BLaER1 (cell line): Measurements from ENCODE around the gene MROH9.
"Not testable (repeated sequence)": the region's sequence is repeated elsewhere in the genome, so short reads cannot be mapped to it uniquely, and the experiment has no call there.

Source experiments
- H3K27ac ChIP-seq: shearing (Covaris generic); formaldehyde crosslinking; 2 replicates; pipeline ENCODE4 v1.8.1; 2022
- H3K27me3 ChIP-seq: shearing (Covaris generic); formaldehyde crosslinking; 2 replicates; pipeline ENCODE4 v1.8.1; 2022
- H3K36me3 ChIP-seq: shearing (Covaris generic); formaldehyde crosslinking; 2 replicates; pipeline ENCODE4 v1.8.1; 2022
- H3K4me1 ChIP-seq: shearing (Covaris generic); formaldehyde crosslinking; 2 replicates; pipeline ENCODE4 v1.8.1; 2022
- H3K4me2 ChIP-seq: shearing (Covaris generic); formaldehyde crosslinking; 2 replicates; pipeline ENCODE4 v1.8.1; 2022
- H3K4me3 ChIP-seq: shearing (Covaris generic); formaldehyde crosslinking; 2 replicates; pipeline ENCODE4 v1.8.1; 2022
- H3K9ac ChIP-seq: shearing (Covaris generic); formaldehyde crosslinking; 2 replicates; pipeline ENCODE4 v1.8.1; 2022
- H3K9me3 ChIP-seq: shearing (Covaris generic); formaldehyde crosslinking; 2 replicates; pipeline ENCODE4 v1.8.1; 2022
- H4K20me1 ChIP-seq: shearing (Covaris generic); formaldehyde crosslinking; 2 replicates; pipeline ENCODE4 v1.8.1; 2022
- Cebpa-rat ChIP-seq: shearing (Covaris generic); IDR thresholded peaks from 2 replicates; pipeline ENCODE4 v1.8.1; 2022

MROH9 gene

GRCh38 chr1:170927955-170928840 lies 7.1 kb upstream of the MROH9 start:
- Histone ChIP-seq H3K4me3 (no peak overlapping the region), H3K36me3 (no peaks in the 10 kb centered on the region), H3K27ac (no peak overlapping the region), H3K27me3 (no peaks in the 10 kb centered on the region), H3K4me2 (no peak overlapping the region), H4K20me1 (no peaks in the 10 kb centered on the region), H3K9me3 (no peaks in the 10 kb centered on the region), H3K9ac (no peak overlapping the region), H3K4me1 (no peaks in the 10 kb centered on the region)
- no peak for TF ChIP-seq Cebpa-rat

DNA sequence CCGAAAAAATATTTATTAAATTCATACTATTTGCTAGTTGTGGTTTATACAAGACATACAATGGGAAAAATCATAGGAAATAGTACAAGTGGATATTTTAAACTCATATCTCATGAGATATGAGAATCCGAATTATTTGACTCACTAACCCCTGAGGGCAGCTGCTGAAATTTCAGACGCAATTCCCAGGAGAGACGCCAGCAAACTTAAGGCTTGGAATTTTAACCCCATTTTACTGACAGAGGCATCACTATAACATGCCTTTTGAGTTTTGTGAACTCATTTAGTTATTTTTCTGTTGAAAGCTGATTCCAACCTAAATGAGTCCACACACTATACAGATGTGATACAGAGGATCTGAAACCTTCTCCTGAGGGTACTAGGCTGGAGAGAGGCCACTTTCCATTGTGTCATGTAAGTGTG lies 5.9 kb upstream of the MROH9 start:
- Histone ChIP-seq H3K9ac (no peak overlapping the region), H3K9me3 (no peaks in the 10 kb centered on the region), H3K27me3 (no peaks in the 10 kb centered on the region), H3K4me2 (no peak overlapping the region), H3K4me3 (no peak overlapping the region), H3K27ac (no peak overlapping the region), H3K36me3 (no peaks in the 10 kb centered on the region), H3K4me1 (no peaks in the 10 kb centered on the region), H4K20me1 (no peaks in the 10 kb centered on the region)
- no peak for TF ChIP-seq Cebpa-rat

- no peaks in the 10 kb centered on the region for H3K36me3 ChIP-seq
- no peak overlapping the region for H3K4me3 ChIP-seq
- no peaks in the 10 kb centered on the region for H3K4me1 ChIP-seq
- H3K9me3 ChIP-seq: no peaks in the 10 kb centered on the region
- no peak overlapping the region for H3K4me2 ChIP-seq
- TF ChIP-seq Cebpa-rat: no peak
- no peak overlapping the region for H3K27ac ChIP-seq
- no peak overlapping the region for H3K9ac ChIP-seq
- H4K20me1 ChIP-seq: no peaks in the 10 kb centered on the region
- H3K27me3 ChIP-seq: no peaks in the 10 kb centered on the region
These were observed 5.3 kb upstream of the MROH9 start for GRCh38 chr1:170929835-170930554.

- no peak overlapping the region for H3K27ac ChIP-seq
- no peaks in the 10 kb centered on the region for H3K27me3 ChIP-seq
- no peaks in the 10 kb centered on the region for H3K4me1 ChIP-seq
- H3K4me3 ChIP-seq: no peak overlapping the region
- no peaks in the 10 kb centered on the region for H4K20me1 ChIP-seq
- H3K9me3 ChIP-seq: no peaks in the 10 kb centered on the region
- H3K9ac ChIP-seq: no peak overlapping the region
- TF ChIP-seq Cebpa-rat: no peak
- no peaks in the 10 kb centered on the region for H3K36me3 ChIP-seq
- H3K4me2 ChIP-seq: no peak overlapping the region
These were observed 3.7 kb upstream of the MROH9 start for GRCh38 chr1:170931650-170932049.

GRCh38 chr1:170932236-170932635 lies 3.1 kb upstream of the MROH9 start:
- Histone ChIP-seq H4K20me1 (no peaks in the 10 kb centered on the region), H3K27me3 (no peaks in the 10 kb centered on the region), H3K4me1 (no peaks in the 10 kb centered on the region), H3K4me3 (no peak overlapping the region), H3K9me3 (no peaks in the 10 kb centered on the region), H3K4me2 (no peak overlapping the region), H3K9ac (no peak overlapping the region), H3K27ac (no peak overlapping the region), H3K36me3 (no peaks in the 10 kb centered on the region)
- TF ChIP-seq Cebpa-rat: no peak

DNA sequence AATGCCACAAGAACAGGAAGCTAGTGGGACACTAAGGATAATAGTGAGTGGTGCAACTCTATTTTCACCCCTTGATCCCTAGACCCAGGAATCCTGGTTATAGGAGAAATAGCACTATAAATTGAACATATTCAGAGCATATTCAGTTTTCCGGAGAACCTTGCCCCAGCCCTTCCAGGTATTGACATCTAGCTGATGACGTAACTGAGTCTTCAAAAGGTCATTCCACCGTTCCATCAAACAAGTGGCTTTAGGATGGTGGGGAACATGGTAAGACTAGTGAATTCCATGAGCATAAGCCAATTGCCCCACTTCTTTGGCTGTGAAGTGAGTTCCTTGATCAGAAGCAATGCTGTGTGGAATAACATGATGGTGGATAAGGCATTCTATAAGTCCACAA lies 2.9 kb downstream of the MROH9 start:
- no peak overlapping the region for H3K4me2 ChIP-seq
- H3K4me1 ChIP-seq: no peaks in the 10 kb centered on the region
- H3K27ac ChIP-seq: no peak overlapping the region
- H3K4me3 ChIP-seq: no peak overlapping the region
- no peak for TF ChIP-seq Cebpa-rat
- no peaks in the 10 kb centered on the region for H4K20me1 ChIP-seq
- no peaks in the 10 kb centered on the region for H3K36me3 ChIP-seq
- H3K9ac ChIP-seq: no peak overlapping the region
- no peaks in the 10 kb centered on the region for H3K27me3 ChIP-seq
- H3K9me3 ChIP-seq: no peaks in the 10 kb centered on the region

DNA sequence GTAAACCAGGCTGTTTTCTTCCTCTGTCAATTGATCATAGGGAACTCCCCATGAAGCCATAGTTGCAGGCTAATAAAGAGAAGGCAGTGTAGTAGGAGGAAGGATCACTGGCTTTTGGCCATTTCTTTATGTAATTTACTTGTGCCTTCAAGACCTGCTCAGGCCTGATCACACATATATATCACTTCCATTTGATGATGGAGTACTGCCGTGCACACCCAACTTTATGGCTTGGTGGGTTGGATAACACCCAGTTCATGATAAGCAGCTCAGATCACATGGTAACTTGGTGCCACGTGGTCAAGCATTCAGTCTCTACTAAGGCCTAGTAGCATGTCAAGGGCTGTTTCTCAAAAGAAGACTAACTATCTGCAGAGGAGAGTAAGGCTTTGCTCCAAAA lies 4.1 kb downstream of the MROH9 start:
- Histone ChIP-seq H4K20me1 (no peaks in the 10 kb centered on the region), H3K9me3 (no peaks in the 10 kb centered on the region), H3K4me2 (no peak overlapping the region), H3K9ac (no peak overlapping the region), H3K27ac (no peak overlapping the region), H3K36me3 (no peaks in the 10 kb centered on the region), H3K27me3 (no peaks in the 10 kb centered on the region), H3K4me3 (no peak overlapping the region), H3K4me1 (no peaks in the 10 kb centered on the region)
- TF ChIP-seq Cebpa-rat: no peak

- not testable (repeated sequence) for H3K4me3 ChIP-seq, H3K36me3 ChIP-seq, H3K4me2 ChIP-seq, H3K9ac ChIP-seq, H3K9me3 ChIP-seq, H3K27me3 ChIP-seq, H3K4me1 ChIP-seq, H4K20me1 ChIP-seq, H3K27ac ChIP-seq
These were observed 16.4 kb downstream of the MROH9 start for GRCh38 chr1:170951744-170952143.

GRCh38 chr1:170959385-170959784 lies 24.1 kb downstream of the MROH9 start:
- no peaks in the 10 kb centered on the region for H4K20me1 ChIP-seq
- H3K27ac ChIP-seq: no peak overlapping the region
- H3K4me3 ChIP-seq: no peak overlapping the region
- no peak overlapping the region for H3K9ac ChIP-seq
- no peaks in the 10 kb centered on the region for H3K27me3 ChIP-seq
- no peaks in the 10 kb centered on the region for H3K9me3 ChIP-seq
- TF ChIP-seq Cebpa-rat: no peak
- no peaks in the 10 kb centered on the region for H3K4me1 ChIP-seq
- H3K4me2 ChIP-seq: no peak overlapping the region
- no peaks in the 10 kb centered on the region for H3K36me3 ChIP-seq

- no peaks in the 10 kb centered on the region for H3K4me1 ChIP-seq
- H3K27ac ChIP-seq: no peak overlapping the region
- H4K20me1 ChIP-seq: no peaks in the 10 kb centered on the region
- H3K9ac ChIP-seq: no peak overlapping the region
- no peak overlapping the region for H3K4me3 ChIP-seq
- TF ChIP-seq Cebpa-rat: no peak
- H3K9me3 ChIP-seq: no peaks in the 10 kb centered on the region
- no peak overlapping the region for H3K4me2 ChIP-seq
- H3K36me3 ChIP-seq: no peaks in the 10 kb centered on the region
- H3K27me3 ChIP-seq: no peaks in the 10 kb centered on the region
These were observed 29.2 kb downstream of the MROH9 start for GRCh38 chr1:170964506-170964905.
